SK-N-SH (cell line): Measurements from ENCODE around the gene GSE1. TPM values are rescaled to one million over a fixed set of nuclear protein-coding genes. Genes with fewer than 3 reads are reported as not detected.

Experiments used
- CTCF ChIA-PET: fragments of 300-600, 350-600 bp; formaldehyde crosslinking; extraction: SDS; loops from one replicate; lab custom pipeline; 2021; lab: Yijun Ruan, JAX
- POLR2A ChIA-PET: fragments of 350-600 bp; sonication (Branson Sonifier 250); formaldehyde crosslinking; extraction: SDS; loops from one replicate; lab custom pipeline; 2020; ENCODE audit warnings: antibody characterized with exemption, inconsistent platforms; lab: Yijun Ruan, JAX
- DNase-seq: peaks from one replicate; pipeline ENCODE4 v3.0.0; 2012
- H2AFZ ChIP-seq: fragments of 200-600 bp; sonication (generic); 2 replicates; pipeline ENCODE4 v1.8.1; 2016; ENCODE audit warnings: antibody characterized with exemption, mild to moderate bottlenecking, low read depth
- H3F3A ChIP-seq: fragments of 200-600 bp; sonication (generic); replicated peaks from 2 replicates; pipeline ENCODE3; 2016; ENCODE audit warnings: antibody characterized with exemption, mild to moderate bottlenecking; ENCODE audit not compliant: insufficient read depth
- H3K27ac ChIP-seq, 2 experiments: fragments of 200-500 bp in 1 of 2; fragments of 200-600 bp in 1 of 2; sonication (Bioruptor generic) in 1 of 2; sonication (generic), shearing (Covaris generic) in 1 of 2; 2 replicates each; pipeline versions ENCODE4 v1.5.1 to v1.6.1; 2014 to 2016; ENCODE audit warnings: low read depth in 2 of 2, inconsistent platforms in 1 of 2, low read length in 1 of 2, mild to moderate bottlenecking in 1 of 2, mixed read lengths in 1 of 2
- H3K27me3 ChIP-seq: fragments of 200-600 bp; sonication (generic), shearing (Covaris generic); 2 replicates; pipeline ENCODE4 v1.6.1; 2016; ENCODE audit warnings: mixed run types; ENCODE audit not compliant: insufficient read depth
- H3K36me3 ChIP-seq, 2 experiments: fragments of 200-500 bp in 1 of 2; fragments of 200-600 bp in 1 of 2; sonication (Bioruptor generic) in 1 of 2; sonication (generic) in 1 of 2; replicated peaks in 1 of 2; 2 replicates each; pipeline versions ENCODE3 to v1.5.1; 2014 to 2016; ENCODE audit warnings: low read length in 1 of 2, mild to moderate bottlenecking in 1 of 2; ENCODE audit not compliant: insufficient read depth in 2 of 2, control insufficient read depth in 1 of 2
- H3K4me1 ChIP-seq, 2 experiments: fragments of 200-500 bp in 1 of 2; fragments of 200-600 bp in 1 of 2; sonication (Bioruptor generic) in 1 of 2; sonication (generic), shearing (Covaris generic) in 1 of 2; 2 replicates each; pipeline versions ENCODE4 v1.5.1 to v1.6.1; 2014 to 2016; ENCODE audit warnings: low read depth in 1 of 2, low read length in 1 of 2, mixed run types in 1 of 2; ENCODE audit not compliant: insufficient read depth in 2 of 2, control insufficient read depth in 1 of 2
- H3K4me2 ChIP-seq: fragments of 200-600 bp; sonication (generic), shearing (Covaris generic); 2 replicates; pipeline ENCODE4 v1.6.1; 2017; ENCODE audit warnings: mixed run types
- H3K4me3 ChIP-seq, 2 experiments: fragments of 200-500 bp in 1 of 2; fragments of 200-600 bp in 1 of 2; sonication (Bioruptor generic) in 1 of 2; sonication (generic), shearing (Covaris generic) in 1 of 2; 2 replicates each; pipeline versions ENCODE4 v1.5.1 to v1.8.1; 2014 to 2016; ENCODE audit warnings: low read depth in 2 of 2, inconsistent platforms in 1 of 2, low read length in 1 of 2, mild to moderate bottlenecking in 1 of 2, mixed read lengths in 1 of 2, moderate library complexity in 1 of 2
- H3K79me2 ChIP-seq: fragments of 200-600 bp; sonication (generic); 2 replicates; pipeline ENCODE4 v1.8.1; 2017; ENCODE audit warnings: mild to moderate bottlenecking; ENCODE audit not compliant: insufficient read depth
- H3K9ac ChIP-seq: fragments of 200-600 bp; sonication (generic); 2 replicates; pipeline ENCODE4 v1.6.1; 2017; ENCODE audit warnings: mixed run types
- H3K9me2 ChIP-seq: fragments of 200-600 bp; sonication (generic); 2 replicates; pipeline ENCODE4 v1.6.1; 2017; ENCODE audit warnings: mixed run types
- H3K9me3 ChIP-seq: fragments of 200-600 bp; sonication (generic); 2 replicates; pipeline ENCODE4 v1.6.1; 2017; ENCODE audit warnings: mixed run types, mild to moderate bottlenecking, moderate library complexity
- H4K20me1 ChIP-seq: fragments of 200-600 bp; sonication (generic); 2 replicates; pipeline ENCODE4 v1.6.1; 2017; ENCODE audit warnings: mild to moderate bottlenecking, mixed run types; ENCODE audit not compliant: insufficient read depth
- CHD2 ChIP-seq: fragments of 150-350 bp; IDR thresholded peaks from 2 replicates; pipeline ENCODE4 v1.6.1; 2018; ENCODE audit warnings: low read length; ENCODE audit not compliant: partially characterized antibody
- CTCF ChIP-seq: fragments of 200-600 bp; sonication (generic); IDR thresholded peaks from 2 replicates; pipeline ENCODE4 v1.6.1; 2017; ENCODE audit warnings: antibody characterized with exemption, mild to moderate bottlenecking, moderate library complexity
- EP300 ChIP-seq, 2 experiments: IDR thresholded peaks; 2 replicates each; pipeline versions ENCODE4 v1.4.0 to v1.6.1; 2012; ENCODE audit warnings: borderline replicate concordance in 1 of 2, low read depth in 1 of 2, low read length in 1 of 2
- FOSL2 ChIP-seq: IDR thresholded peaks from 2 replicates; pipeline ENCODE4 v1.4.0; 2012; ENCODE audit warnings: low read depth, mild to moderate bottlenecking, moderate library complexity, borderline replicate concordance
- FOXM1 ChIP-seq: IDR thresholded peaks from 2 replicates; pipeline ENCODE4 v1.4.0; 2012; ENCODE audit warnings: low read depth, mild to moderate bottlenecking
- GABPA ChIP-seq: IDR thresholded peaks from 2 replicates; pipeline ENCODE4 v1.4.0; 2012; ENCODE audit warnings: low read depth, mild to moderate bottlenecking
- GATA2 ChIP-seq: sonication (generic); formaldehyde crosslinking; IDR thresholded peaks from 2 replicates; pipeline ENCODE4 v1.5.0; 2020; ENCODE audit warnings: mild to moderate bottlenecking, missing genetic modification reagents
- JUND ChIP-seq: IDR thresholded peaks from 2 replicates; pipeline ENCODE4 v1.4.0; 2012
- MXI1 ChIP-seq: IDR thresholded peaks from 2 replicates; pipeline ENCODE4 v1.6.1; 2012; ENCODE audit warnings: mild to moderate bottlenecking, low read depth, low read length, improper control_type of control experiment
- POLR2AphosphoS5 ChIP-seq: IDR thresholded peaks from 2 replicates; pipeline ENCODE4 v1.6.1; 2012; ENCODE audit warnings: low read depth, low read length
- RAD21 ChIP-seq: IDR thresholded peaks from 2 replicates; pipeline ENCODE4 v1.6.1; 2012; ENCODE audit warnings: mild to moderate bottlenecking, low read length
- SMC3 ChIP-seq: IDR thresholded peaks from 2 replicates; pipeline ENCODE4 v1.6.1; 2012; ENCODE audit warnings: low read depth, low read length, improper control_type of control experiment
- TEAD4 ChIP-seq: IDR thresholded peaks from 2 replicates; pipeline ENCODE4 v1.4.0; 2012; ENCODE audit warnings: mild to moderate bottlenecking, borderline replicate concordance; ENCODE audit not compliant: insufficient read depth
- YY1 ChIP-seq: IDR thresholded peaks from 2 replicates; pipeline ENCODE4 v1.4.0; 2012; ENCODE audit warnings: low read depth, mild to moderate bottlenecking
- WGBS: methylation state at CpG from one replicate; pipeline ENCODE4 v1.1.6; 2017; ENCODE audit warnings: low lambda C conversion rate; 5-methylcytosine and 5-hydroxymethylcytosine counted together
- polyA plus RNA-seq, 3 experiments: library from polyadenylated mRNA; depleted of rRNA; stranded (reverse); fragments of >200 nt; gene quantifications; 2 replicates each; pipeline ENCODE4 v1.2.3, GENCODE V29; 2012
- TF ChIP-seq, protein P1 (sequence below): IDR thresholded peaks from 2 replicates; pipeline ENCODE4 v1.4.0; 2012; ENCODE audit warnings: low read depth
- TF ChIP-seq, protein P2 (sequence below): IDR thresholded peaks from 2 replicates; pipeline ENCODE4 v1.4.0; 2012; ENCODE audit warnings: low read depth, borderline replicate concordance
- TF ChIP-seq, protein P3 (sequence below): IDR thresholded peaks from 2 replicates; pipeline ENCODE4; 2012

GSE1 gene
- polyA plus RNA-seq, 1 of the 3 experiments (the other 2 are of a cell fraction) = 26.5 TPM

DNA sequence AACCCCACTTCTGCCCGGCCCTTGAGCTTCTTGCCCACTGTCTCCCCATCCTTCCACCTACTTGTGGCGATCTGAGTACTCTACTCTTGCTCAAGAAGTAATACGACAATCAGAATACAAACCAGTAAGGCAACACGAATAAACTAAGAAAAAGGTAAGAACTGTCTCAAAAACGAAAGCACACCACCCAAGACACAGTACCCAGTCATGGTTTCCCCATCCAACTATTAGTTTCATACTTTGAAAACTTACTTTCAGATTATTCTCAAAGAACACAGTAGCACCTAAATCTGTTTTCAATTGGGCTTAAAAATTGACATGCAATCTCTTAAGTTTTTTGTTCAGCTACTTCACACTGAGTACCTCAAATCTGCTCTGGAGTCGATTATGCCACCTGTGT, 61.7 kb downstream of the GSE1 start:
- Histone ChIP-seq H3F3A (peaks cover 8% of the 10 kb centered on the region), H3K27ac (peak overlapping the region in 1 of 2 experiments; percentile 96; a peak in 2 of 4 replicates), H3K4me3 (no peak overlapping the region), H3K4me2 (no peak overlapping the region), H3K9me2 (no peaks in the 10 kb centered on the region), H3K27me3 (no peaks in the 10 kb centered on the region), H3K9me3 (no peaks in the 10 kb centered on the region), H4K20me1 (peaks cover 3% of the 10 kb centered on the region; the same call in 1 of the 2 replicates), H3K4me1 (peaks cover 9 to 47% of the 10 kb centered on the region in 2 experiments; a peak in 2 of 4 replicates), H3K36me3 (peaks cover 59 to 81% of the 10 kb centered on the region in 2 experiments), H3K79me2 (no peaks in the 10 kb centered on the region), H3K9ac (no peak overlapping the region), H2AFZ (no peak overlapping the region)
- no peak for DNase-seq
- 96% methylated on average over 6 of the region's 6 CpGs for WGBS
- CTCF ChIA-PET = interaction anchor here (1.1 to 13.2 kb wide), 12 partner anchors 8 to 146 kb away, joined by 3 to 138 read pairs (median 6); no protein-coding TSS in a partner anchor
- POLR2A ChIA-PET = no interaction called here
- TF ChIP-seq JUND (no peak), GABPA (no peak), YY1 (no peak), EP300 (IDR thresholded peaks at IDR 0.05; ENCODE audit: borderline replicate concordance in 1 of 2, low read depth in 1 of 2, low read length in 1 of 2) (no peak), POLR2AphosphoS5 (no peak)
- TF ChIP-seq, protein P1, sequence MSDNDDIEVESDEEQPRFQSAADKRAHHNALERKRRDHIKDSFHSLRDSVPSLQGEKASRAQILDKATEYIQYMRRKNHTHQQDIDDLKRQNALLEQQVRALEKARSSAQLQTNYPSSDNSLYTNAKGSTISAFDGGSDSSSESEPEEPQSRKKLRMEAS = no peak

DNA sequence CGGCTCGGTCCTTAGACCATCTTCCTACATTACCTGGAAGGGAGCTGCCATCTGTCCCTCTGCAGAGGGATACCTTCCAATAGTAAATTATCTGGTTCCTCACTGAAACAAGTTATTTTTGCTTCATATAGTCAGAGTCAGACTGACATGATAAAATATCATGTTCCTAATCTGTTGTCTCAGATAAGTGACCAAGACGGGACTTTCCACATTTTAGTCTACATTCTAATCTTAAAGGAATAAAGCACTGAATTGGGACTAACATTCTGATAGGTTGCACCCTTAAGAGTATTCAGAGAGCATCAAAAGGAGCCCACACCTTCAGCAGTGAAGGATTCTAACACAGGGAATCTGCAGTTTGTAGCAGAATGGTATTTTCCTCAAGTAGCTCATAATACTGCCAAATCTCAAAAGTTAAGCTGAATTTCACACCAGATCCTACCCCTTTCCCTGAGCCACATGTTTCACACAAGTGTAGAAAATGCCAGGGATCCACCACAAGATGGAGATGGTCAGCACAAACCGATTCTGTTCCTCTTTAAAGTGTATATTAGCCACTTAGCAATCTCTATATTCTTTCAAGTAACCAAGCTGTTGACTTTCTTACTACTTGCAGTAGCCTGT, 62.2 kb downstream of the GSE1 start:
- Histone ChIP-seq H4K20me1 (peaks cover 3% of the 10 kb centered on the region; the same call in 1 of the 2 replicates), H3K4me1 (peaks cover 9 to 47% of the 10 kb centered on the region in 2 experiments; a peak in 2 of 4 replicates), H3K4me2 (no peak overlapping the region), H2AFZ (no peak overlapping the region), H3K79me2 (no peaks in the 10 kb centered on the region), H3K36me3 (peaks cover 59 to 75% of the 10 kb centered on the region in 2 experiments), H3K9ac (no peak overlapping the region), H3K9me2 (no peaks in the 10 kb centered on the region), H3F3A (peaks cover 8% of the 10 kb centered on the region), H3K27me3 (no peaks in the 10 kb centered on the region), H3K4me3 (no peak overlapping the region), H3K27ac (peak overlapping the region in 1 of 2 experiments; percentile 96; a peak in 2 of 4 replicates), H3K9me3 (no peaks in the 10 kb centered on the region)
- no peak for TF ChIP-seq CHD2
- TF ChIP-seq, protein P2, sequence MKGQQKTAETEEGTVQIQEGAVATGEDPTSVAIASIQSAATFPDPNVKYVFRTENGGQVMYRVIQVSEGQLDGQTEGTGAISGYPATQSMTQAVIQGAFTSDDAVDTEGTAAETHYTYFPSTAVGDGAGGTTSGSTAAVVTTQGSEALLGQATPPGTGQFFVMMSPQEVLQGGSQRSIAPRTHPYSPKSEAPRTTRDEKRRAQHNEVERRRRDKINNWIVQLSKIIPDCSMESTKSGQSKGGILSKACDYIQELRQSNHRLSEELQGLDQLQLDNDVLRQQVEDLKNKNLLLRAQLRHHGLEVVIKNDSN = no peak
- TF ChIP-seq TEAD4 = no peak
- no peak for TF ChIP-seq GATA2 (CRISPR knock-in tag)
- no peak for TF ChIP-seq FOXM1
- TF ChIP-seq, protein P3, sequence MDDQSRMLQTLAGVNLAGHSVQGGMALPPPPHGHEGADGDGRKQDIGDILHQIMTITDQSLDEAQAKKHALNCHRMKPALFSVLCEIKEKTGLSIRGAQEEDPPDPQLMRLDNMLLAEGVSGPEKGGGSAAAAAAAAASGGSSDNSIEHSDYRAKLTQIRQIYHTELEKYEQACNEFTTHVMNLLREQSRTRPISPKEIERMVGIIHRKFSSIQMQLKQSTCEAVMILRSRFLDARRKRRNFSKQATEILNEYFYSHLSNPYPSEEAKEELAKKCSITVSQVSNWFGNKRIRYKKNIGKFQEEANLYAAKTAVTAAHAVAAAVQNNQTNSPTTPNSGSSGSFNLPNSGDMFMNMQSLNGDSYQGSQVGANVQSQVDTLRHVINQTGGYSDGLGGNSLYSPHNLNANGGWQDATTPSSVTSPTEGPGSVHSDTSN = no peak
- TF ChIP-seq CTCF = peak; percentile 57
- no peak for TF ChIP-seq FOSL2
- TF ChIP-seq, protein P1 = peak; percentile 45; the same call in 1 of the 2 replicates
- peak; percentile 40 for TF ChIP-seq SMC3
- TF ChIP-seq RAD21 = peak; percentile 49
- TF ChIP-seq POLR2AphosphoS5 = no peak; the same call in 1 of the 2 replicates
- peak; percentile 61; the same call in 1 of the 2 replicates for TF ChIP-seq MXI1
- TF ChIP-seq GABPA = no peak
- no peak for DNase-seq
- CTCF ChIA-PET = interaction anchor here (1.0 to 13.2 kb wide), 14 partner anchors 8 to 125 kb away, joined by 3 to 138 read pairs (median 4); no protein-coding TSS in a partner anchor
- 72% methylated on average over 4 of the region's 4 CpGs for WGBS
- POLR2A ChIA-PET = no interaction called here
